CD1c-positive myeloid dendritic cell (primary cell): ENCODE results near the gene CHRDL2.
"Not testable (repeated sequence)": the region's sequence is repeated elsewhere in the genome, so short reads cannot be mapped to it uniquely, and the experiment has no call there.

Source experiments
- DNase-seq: peaks from one replicate; pipeline ENCODE4 v3.0.0-alpha.2; 2016; ENCODE audit errors: extremely low spot score

The CHRDL2 gene

DNA sequence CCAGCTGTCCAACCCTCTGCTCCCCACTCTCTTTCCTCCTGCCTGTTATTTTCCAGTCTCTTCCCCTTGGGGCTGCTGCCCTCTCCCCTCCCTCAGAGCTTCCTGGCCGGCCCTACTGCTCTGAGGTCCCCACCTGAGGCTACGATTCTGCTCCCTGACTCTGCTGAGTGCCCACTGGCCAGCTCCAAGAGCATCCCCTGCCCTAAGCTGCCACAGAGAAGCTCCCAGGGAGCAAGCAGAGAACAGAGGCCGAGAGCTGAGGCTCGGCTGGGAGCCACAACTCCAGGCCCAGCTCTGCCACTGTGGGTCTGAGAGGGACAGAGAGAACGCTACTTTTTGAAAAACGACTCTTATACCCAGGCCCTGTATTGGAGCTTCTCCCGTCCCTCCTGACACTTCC lies 61.1 kb downstream of the CHRDL2 start:
- DNase-seq = no peak

DNA sequence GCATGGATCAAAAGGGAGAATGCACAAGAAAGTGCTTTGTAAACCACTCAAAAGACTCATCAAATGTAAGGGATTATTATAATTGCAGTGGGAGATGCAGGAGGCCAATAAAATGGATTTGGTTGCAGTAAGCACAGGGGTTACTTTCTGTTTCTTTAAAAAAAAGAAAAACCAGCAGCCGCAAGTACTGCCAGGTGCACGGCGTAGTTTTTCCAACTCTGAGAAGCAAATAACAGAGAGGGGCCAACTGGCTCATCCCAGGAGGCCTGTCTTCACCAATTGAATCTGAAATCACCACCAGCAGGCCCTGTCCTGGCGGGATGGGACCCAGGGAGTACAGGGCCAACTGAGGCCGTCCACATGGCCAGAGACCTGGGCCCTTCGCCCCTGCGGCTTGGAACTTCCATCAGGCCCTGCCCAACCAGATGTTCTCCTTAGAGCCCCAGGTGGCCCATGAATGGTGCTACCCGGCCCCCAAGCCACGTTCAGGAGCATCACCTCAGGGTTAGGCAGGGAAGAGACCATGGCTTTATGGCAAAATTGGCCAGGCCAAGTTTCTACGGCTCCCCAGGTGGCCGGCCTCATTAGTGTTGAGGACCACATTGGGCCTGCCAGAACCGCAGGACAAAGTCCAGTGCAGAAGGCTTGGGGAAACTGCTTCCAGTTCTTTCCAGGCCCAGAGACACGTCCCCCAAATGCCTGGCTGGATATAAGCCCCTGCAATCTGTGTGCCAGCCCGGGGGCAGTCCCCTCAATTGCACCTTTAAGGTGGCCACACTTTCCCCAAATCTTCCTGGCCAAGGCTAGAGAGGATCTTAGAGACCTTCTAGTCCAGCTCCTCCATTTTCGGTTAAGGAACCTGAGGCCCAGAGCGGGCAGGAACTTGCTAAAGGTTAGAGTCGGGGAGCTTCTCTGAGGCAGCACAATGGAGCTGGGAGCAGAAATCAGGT lies 61.7 kb downstream of the CHRDL2 start:
- no peak for DNase-seq

DNA sequence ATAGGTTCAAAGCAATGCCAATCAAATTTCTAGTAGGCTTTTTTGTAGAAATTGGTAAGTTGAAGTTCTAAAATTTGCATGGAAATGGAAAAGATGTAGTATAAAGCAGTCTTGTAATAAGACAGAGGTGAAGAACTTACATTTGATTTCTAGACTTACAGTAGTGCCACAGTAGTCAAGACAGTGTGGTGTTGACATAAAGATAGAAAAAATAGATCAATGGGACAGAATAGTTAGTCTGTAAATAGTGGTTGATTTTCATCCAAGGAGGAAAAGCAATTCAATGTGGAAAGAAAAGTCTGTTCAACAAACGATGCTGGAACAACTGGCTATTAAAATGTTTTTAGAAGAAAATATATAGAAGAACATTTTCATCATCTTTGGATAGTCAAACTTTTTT lies 67.9 kb downstream of the CHRDL2 start:
- no peak for DNase-seq

DNA sequence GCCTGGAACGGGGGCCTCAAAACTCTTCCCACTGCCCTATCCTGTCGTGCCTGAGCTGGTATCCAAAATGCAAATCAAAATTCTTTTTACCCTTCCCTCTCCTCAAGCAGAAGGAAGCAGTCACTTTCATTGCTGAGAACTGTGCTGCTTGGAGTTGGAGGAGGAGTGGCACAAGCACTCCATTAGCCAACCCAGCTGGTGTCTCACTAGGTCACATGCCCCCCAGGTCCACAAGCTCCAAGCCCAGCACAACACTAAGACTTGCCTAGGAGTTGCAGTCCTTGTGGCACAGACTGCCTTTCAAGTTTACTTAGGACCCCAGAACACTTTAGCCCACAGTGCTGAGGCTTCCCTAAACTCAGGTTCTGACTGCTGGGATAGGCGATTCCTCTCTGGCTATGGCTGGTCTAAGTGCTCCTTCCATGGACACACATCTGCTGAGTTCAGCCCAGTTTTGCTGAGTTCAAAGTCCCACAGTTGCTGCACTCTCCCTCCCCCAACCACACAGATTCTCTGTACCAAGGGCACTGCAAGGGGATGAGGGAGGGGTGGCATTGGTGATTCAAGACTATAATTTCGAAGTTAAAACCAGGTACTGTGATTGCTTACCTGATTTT lies 68.6 kb downstream of the CHRDL2 start:
- no peak for DNase-seq

DNA sequence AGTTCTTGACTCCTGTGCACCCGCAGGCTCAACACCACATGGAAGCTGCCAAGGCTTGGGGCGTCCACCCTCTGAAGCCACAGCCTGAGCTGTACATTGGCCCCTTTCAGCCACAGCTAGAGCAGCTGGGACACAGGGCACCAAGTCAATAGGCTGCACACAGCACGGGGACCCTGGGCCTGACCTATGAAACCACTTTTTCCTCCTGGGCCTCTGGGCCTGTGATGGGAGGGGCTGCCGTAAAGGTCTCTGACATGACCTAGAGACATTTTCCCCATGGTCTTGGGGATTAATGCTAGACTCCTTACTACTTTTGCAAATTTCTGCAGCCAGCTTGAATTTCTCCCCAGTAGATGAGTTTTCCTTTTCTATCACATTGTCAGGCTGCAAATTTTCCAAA lies 72.1 kb downstream of the CHRDL2 start:
- not testable (repeated sequence) for DNase-seq

DNA sequence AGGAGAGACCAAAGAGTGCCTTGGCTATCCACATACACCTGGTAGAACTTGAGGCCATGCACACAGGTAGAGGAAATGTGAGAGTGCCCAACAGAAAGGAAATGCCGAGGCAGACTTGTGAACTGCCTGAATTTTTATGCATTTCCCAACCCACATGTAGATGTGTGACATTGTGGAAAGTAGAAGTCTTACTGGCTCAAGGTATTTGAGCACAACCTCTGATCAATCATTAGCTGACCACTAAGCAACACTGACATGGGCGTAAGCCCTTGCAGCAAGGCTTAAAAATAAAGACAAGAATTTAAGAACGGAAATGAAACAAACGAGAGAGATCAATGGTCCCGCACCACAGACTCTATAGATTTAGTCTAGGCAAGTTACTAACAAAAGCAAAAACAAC lies 76.2 kb downstream of the CHRDL2 start:
- no peak for DNase-seq

DNA sequence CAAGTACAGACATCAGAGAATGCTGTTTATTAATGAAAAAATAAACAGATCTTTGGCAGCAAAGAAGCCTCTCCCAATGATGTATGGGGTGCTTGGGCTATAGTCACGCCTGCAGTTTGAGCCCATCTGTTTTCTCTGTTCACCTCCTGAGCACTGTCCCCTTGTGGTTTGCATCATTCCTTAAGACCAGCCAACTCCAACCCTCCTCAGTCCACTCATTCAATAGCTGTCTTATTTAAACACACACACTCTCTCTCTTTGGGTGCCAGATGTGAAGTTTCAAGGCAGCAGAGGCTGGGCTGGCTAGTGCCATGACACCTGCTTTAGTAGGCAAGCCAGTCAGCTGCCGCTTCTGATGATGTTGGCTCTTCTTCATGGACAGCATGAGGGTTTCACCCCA lies 80.7 kb downstream of the CHRDL2 start:
- DNase-seq = no peak

DNA sequence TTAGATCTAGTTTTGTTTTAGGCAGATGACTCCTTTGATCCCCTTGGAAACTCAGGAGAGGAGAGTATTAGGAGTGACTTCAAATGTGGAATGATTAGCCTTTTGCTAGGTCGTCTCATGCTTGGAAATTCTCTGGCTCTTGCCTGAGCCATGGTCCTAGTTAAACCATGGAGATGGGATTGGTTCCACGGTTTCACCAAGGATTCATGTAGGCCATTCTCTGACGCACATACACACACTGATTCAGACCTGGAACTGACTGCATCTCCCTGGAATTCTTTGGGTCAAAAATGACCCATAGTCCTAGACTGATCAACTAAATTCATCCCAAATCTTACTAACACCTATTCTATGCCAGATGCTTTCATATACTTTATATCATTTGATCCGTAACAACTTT lies 82.3 kb downstream of the CHRDL2 start:
- DNase-seq = no peak

DNA sequence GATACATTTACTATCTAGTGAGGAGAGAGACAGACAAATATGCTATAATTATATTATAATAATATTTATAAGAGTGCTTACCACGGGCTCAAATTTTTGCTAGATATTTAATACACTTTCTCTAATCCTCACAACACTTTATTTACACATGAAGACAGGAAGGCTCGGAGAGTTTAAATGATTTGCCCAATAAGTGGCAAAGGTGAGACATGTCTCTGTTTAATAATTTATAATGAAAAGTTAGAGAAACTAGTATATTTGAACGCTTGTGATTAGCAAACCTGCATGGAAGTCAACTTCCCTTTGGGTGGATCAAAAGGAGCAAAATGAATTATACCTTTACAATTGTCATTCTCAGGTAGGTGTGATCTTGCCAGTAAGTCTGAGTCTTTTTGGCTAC lies 83.4 kb downstream of the CHRDL2 start:
- no peak for DNase-seq

DNA sequence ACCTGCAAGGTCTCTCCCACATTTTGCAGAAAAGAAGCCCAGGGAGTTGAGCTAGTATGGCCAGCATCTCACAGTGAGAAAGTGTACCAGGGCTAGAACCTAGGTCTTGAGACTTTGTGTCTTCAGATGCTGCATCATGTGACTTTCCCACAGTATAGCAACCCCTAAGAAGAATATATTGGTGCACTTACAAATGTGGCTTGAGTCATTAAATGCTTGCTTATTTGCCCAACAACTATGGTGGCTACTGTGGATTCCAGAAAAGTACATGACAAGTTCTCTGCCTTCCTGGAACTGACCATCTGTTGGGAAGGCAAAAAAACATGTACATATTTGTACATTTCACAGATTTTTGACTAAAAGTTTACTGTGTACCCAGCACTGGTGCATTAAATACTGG lies 83.8 kb downstream of the CHRDL2 start:
- no peak for DNase-seq

DNA sequence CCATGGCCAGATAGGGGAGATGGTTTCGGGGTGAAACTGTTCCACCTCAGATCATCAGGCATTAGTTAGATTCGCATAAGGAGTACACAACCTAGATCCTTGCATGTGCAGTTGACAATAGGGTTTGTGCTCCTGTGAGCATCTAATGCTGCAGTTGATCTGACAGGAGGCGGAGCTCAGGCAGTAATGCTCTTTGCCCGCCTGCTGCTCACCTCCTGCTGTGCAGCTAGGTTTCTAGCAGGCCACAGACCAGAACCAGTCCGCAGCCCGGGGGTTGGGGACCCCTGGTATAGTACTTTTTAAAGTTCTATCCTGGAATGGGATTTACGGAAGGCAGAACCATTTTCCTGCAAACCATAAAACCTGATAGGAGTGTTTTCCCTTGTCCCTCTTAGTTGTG lies 84.3 kb downstream of the CHRDL2 start:
- no peak for DNase-seq
